Measurements from ENCODE around the gene COL16A1. TPM values are rescaled to one million over a fixed set of nuclear protein-coding genes. Genes with fewer than 3 reads are reported as not detected.

The COL16A1 gene
- total and polyA plus RNA-seq, 5 donors from 2014 or later, result not detected

DNA sequence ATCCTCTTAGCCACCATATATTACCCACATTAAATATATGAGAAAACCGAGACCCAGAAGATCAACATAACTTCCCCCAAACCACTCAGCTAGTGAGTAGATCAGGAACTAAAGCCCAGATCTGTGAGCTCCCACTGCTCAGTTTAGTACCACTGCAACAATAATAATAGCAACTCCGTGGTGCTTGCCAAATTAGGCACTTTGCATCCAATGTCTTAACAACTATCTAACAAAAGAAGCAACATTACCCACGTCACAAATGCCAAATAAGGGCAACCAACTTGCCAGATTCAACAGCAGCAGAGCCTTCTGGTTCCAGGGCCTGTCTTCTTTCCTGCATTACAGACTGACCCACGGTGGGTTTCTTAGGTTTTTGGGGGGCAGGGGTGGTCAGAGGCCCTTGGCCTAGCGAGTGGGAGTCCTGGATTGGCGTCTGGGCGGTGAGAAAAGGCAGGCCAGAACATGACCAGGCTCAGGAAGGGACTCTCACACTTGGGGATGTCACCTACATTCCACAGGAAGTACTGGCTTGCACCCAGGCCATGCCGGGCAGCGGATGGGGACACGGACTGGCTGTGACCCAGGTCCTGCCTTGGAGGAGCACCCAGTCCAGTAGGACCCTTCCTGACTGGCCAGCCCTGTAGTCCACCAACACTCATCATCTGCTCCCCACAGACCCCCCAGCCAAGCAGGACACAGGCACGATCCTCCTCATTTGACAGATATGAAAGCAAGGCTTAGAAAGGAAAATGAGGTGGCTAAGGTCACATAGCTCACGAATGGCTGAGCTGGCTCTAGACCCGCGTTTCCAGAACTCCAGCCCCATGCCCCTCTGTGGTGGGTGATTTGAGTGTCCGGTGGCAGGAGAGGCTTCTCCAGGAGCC lies 81.7 kb downstream of the COL16A1 start:
- Histone ChIP-seq H3K4me3 (ENCODE audit: low read depth, low read length) (no peak overlapping the region), H3K27ac (ENCODE audit: insufficient read depth, low read length, poor library complexity, severe bottlenecking) (no peak overlapping the region), H3K4me1 (ENCODE audit: control insufficient read depth, insufficient read depth, low read length, poor library complexity, severe bottlenecking) (peaks cover 9% of the 10 kb centered on the region), H3K36me3 (ENCODE audit: control insufficient read depth, insufficient read depth, low read length) (no peaks in the 10 kb centered on the region), H3K9me3 (ENCODE audit: control insufficient read depth in 2 of 2, low read length in 2 of 2) (no peaks in the 10 kb centered on the region), H3K27me3 (ENCODE audit: control insufficient read depth, insufficient read depth, low read length) (peaks cover 9% of the 10 kb centered on the region)
- no peak overlapping the region for H3K4me3 Mint-ChIP-seq
- H3K36me3 Mint-ChIP-seq, result peaks cover 9% of the 10 kb centered on the region
- ATAC-seq (ENCODE audit: low read depth in 2 of 2) (no peak), DNase-seq (no peak)
- peaks cover 12% of the 10 kb centered on the region for H3K27me3 Mint-ChIP-seq
- H3K4me1 Mint-ChIP-seq, result peaks cover 4 to 11% (median 7%) of the 10 kb centered on the region in 4 donors
- no peaks in the 10 kb centered on the region for H3K9me3 Mint-ChIP-seq
- H3K27ac Mint-ChIP-seq, result no peak overlapping the region

DNA sequence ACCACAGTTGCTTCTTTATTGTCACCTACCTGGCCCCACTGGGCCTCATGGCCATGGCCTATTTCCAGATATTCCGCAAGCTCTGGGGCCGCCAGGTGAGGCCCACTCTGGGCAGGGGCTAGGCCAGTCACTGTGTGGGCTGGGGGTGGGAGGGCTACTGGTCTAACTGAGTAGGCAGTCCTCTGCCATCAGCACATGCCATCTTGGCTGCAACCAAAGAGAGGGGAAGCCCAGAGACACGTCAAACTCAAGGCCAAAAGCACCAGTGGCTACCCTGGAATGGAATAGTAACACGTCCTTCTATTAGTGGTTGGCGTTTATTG lies 82.4 kb downstream of the COL16A1 start:
- Mint-ChIP-seq H3K27ac (no peak overlapping the region), H3K9me3 (no peaks in the 10 kb centered on the region), H3K27me3 (peaks cover 18% of the 10 kb centered on the region), H3K4me3 (no peak overlapping the region), H3K36me3 (peaks cover 6% of the 10 kb centered on the region), H3K4me1 (peaks cover 4 to 12% (median 8%) of the 10 kb centered on the region in 4 donors)
- Histone ChIP-seq H3K9me3 (ENCODE audit: control insufficient read depth in 2 of 2, low read length in 2 of 2) (no peaks in the 10 kb centered on the region), H3K4me3 (ENCODE audit: low read depth, low read length) (no peak overlapping the region), H3K4me1 (ENCODE audit: control insufficient read depth, insufficient read depth, low read length, poor library complexity, severe bottlenecking) (peaks cover 9% of the 10 kb centered on the region), H3K27me3 (ENCODE audit: control insufficient read depth, insufficient read depth, low read length) (peaks cover 9% of the 10 kb centered on the region), H3K36me3 (ENCODE audit: control insufficient read depth, insufficient read depth, low read length) (no peaks in the 10 kb centered on the region), H3K27ac (ENCODE audit: insufficient read depth, low read length, poor library complexity, severe bottlenecking) (no peak overlapping the region)
- no peak for DNase-seq
- no peak for ATAC-seq (ENCODE audit: low read depth in 2 of 2)

GRCh38 chr1:31620631-31621497 lies 83.0 kb downstream of the COL16A1 start:
- Histone ChIP-seq H3K27me3 (ENCODE audit: control insufficient read depth, insufficient read depth, low read length) (peaks cover 14% of the 10 kb centered on the region), H3K4me1 (ENCODE audit: control insufficient read depth, insufficient read depth, low read length, poor library complexity, severe bottlenecking) (peaks cover 9% of the 10 kb centered on the region), H3K4me3 (ENCODE audit: low read depth, low read length) (no peak overlapping the region), H3K36me3 (ENCODE audit: control insufficient read depth, insufficient read depth, low read length) (no peaks in the 10 kb centered on the region), H3K9me3 (ENCODE audit: control insufficient read depth in 2 of 2, low read length in 2 of 2) (no peaks in the 10 kb centered on the region), H3K27ac (ENCODE audit: insufficient read depth, low read length, poor library complexity, severe bottlenecking) (no peak overlapping the region)
- H3K9me3 Mint-ChIP-seq, result no peaks in the 10 kb centered on the region
- peaks cover 4 to 12% (median 8%) of the 10 kb centered on the region in 4 donors for H3K4me1 Mint-ChIP-seq
- H3K4me3 Mint-ChIP-seq, result no peak overlapping the region
- peaks cover 22% of the 10 kb centered on the region for H3K27me3 Mint-ChIP-seq
- no peak overlapping the region for H3K27ac Mint-ChIP-seq
- no peak for ATAC-seq (ENCODE audit: low read depth in 2 of 2)
- DNase-seq, result no peak
- peaks cover 6% of the 10 kb centered on the region for H3K36me3 Mint-ChIP-seq

DNA sequence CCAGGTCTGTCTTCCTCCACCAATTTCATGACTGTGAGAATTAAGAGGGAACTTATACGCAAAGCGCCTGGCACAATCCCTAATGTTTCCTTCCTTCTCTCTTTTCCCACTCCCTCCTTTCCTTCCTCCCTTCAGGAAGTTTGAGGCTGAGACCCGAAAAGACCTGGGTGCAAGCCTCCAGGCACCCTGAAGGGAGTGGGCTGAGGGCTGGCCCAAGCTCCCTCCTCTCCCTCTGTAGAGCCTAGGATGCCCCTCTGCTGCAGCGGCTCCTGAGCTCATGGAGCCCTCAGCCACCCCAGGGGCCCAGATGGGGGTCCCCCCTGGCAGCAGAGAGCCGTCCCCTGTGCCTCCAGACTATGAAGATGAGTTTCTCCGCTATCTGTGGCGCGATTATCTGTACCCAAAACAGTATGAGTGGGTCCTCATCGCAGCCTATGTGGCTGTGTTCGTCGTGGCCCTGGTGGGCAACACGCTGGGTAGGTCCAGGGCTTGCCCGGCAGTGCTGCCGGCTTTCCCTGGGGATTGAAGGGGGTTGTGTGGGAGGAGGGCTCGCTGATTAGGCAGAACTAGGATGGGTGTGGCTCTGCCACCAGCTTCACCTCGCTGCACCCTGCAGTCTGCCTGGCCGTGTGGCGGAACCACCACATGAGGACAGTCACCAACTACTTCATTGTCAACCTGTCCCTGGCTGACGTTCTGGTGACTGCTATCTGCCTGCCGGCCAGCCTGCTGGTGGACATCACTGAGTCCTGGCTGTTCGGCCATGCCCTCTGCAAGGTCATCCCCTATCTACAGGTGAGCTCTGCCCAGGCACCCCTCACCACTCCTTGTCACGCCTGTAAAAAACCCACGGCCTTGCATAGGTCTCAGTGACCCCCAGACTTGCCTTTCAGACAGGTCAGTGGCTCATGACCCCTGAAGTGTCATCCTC lies 84.6 kb downstream of the COL16A1 start:
- Histone ChIP-seq H3K36me3 (ENCODE audit: control insufficient read depth, insufficient read depth, low read length) (no peaks in the 10 kb centered on the region), H3K27ac (ENCODE audit: insufficient read depth, low read length, poor library complexity, severe bottlenecking) (no peak overlapping the region), H3K27me3 (ENCODE audit: control insufficient read depth, insufficient read depth, low read length) (peaks cover 14% of the 10 kb centered on the region), H3K9me3 (ENCODE audit: control insufficient read depth in 2 of 2, low read length in 2 of 2) (no peaks in the 10 kb centered on the region), H3K4me3 (ENCODE audit: low read depth, low read length) (no peak overlapping the region), H3K4me1 (ENCODE audit: control insufficient read depth, insufficient read depth, low read length, poor library complexity, severe bottlenecking) (peaks cover 9% of the 10 kb centered on the region)
- DNase-seq (no peak), ATAC-seq (ENCODE audit: low read depth in 2 of 2) (no peak)
- Mint-ChIP-seq H3K4me1 (peaks cover 0 to 12% (median 5%) of the 10 kb centered on the region in 4 donors), H3K27me3 (peaks cover 27% of the 10 kb centered on the region), H3K27ac (no peak overlapping the region), H3K9me3 (no peaks in the 10 kb centered on the region), H3K36me3 (peaks cover 6% of the 10 kb centered on the region), H3K4me3 (peak overlapping the region in 1 of 4 donors; percentile 19)

- DNase-seq, result peak in 2 of 3 donors; percentile 25 to 39
- H3K27ac ChIP-seq (ENCODE audit: insufficient read depth, low read length, poor library complexity, severe bottlenecking), result no peak overlapping the region
- H3K9me3 ChIP-seq (ENCODE audit: control insufficient read depth in 2 of 2, low read length in 2 of 2), result no peaks in the 10 kb centered on the region
- Mint-ChIP-seq H3K36me3 (no peaks in the 10 kb centered on the region), H3K4me1 (peaks cover 0 to 12% (median under 1%) of the 10 kb centered on the region in 4 donors), H3K27ac (no peak overlapping the region), H3K27me3 (peaks cover 27% of the 10 kb centered on the region), H3K4me3 (peak overlapping the region in 2 of 4 donors; percentile 39 to 70), H3K9me3 (no peaks in the 10 kb centered on the region)
- no peak overlapping the region for H3K4me3 ChIP-seq (ENCODE audit: low read depth, low read length)
- no peaks in the 10 kb centered on the region for H3K36me3 ChIP-seq (ENCODE audit: control insufficient read depth, insufficient read depth, low read length)
- ATAC-seq (ENCODE audit: low read depth in 2 of 2), result peak; percentile 49 to 52
- peaks cover 9% of the 10 kb centered on the region for H3K4me1 ChIP-seq (ENCODE audit: control insufficient read depth, insufficient read depth, low read length, poor library complexity, severe bottlenecking)
- peaks cover 14% of the 10 kb centered on the region for H3K27me3 ChIP-seq (ENCODE audit: control insufficient read depth, insufficient read depth, low read length)
Observed at GRCh38 chr1:31617916-31618746, 85.7 kb downstream of the COL16A1 start.

DNA sequence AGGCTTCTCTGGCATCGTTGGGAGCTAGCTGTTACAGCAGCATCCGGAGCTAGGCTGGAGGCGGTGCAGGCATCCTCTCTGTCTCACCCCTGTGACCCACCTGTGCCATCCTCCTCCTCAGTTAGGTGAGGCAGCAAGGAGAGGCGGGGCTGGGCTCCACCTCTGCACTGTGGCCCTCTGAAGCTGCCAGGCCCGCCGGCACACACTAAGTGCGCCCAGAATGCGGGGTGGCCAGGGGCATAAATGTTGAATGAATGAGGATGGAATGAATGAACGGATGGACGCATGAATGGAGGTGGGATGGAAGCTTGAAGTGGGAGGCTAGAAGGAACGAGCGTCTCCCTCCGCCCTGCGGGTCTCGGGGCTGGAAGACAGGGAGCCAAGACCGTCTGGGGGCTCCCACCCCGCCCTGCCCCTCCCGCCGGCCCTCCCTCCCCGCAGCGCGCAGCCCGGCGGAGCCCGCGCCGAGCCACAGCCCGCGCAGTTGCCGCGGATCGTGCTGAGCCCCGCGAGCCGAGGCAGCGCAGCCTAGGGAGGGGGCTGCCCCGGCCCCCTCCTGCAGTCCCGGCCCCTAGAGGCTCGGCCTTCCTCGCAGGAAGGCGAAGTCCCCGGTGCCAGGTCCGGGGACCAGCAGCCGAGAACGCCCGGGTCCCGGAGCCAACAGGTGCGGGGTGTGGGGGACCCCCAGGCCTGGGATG lies 86.5 kb downstream of the COL16A1 start, which contains the start of gene HCRTR1:
TSS of gene HCRTR1 (plus strand) at position 472 of the 698 bp plus-strand sequence. CDS start 1,504 bp downstream, outside the sequence.
- Histone ChIP-seq H3K4me3 (ENCODE audit: low read depth, low read length) (no peak within 1 kb of the TSS), H3K27me3 (ENCODE audit: control insufficient read depth, insufficient read depth, low read length) (peaks cover 14% of the 10 kb centered on the region), H3K36me3 (ENCODE audit: control insufficient read depth, insufficient read depth, low read length) (no peaks in the 10 kb centered on the region), H3K9me3 (ENCODE audit: control insufficient read depth in 2 of 2, low read length in 2 of 2) (no peaks in the 10 kb centered on the region), H3K27ac (ENCODE audit: insufficient read depth, low read length, poor library complexity, severe bottlenecking) (no peak within 1 kb of the TSS), H3K4me1 (ENCODE audit: control insufficient read depth, insufficient read depth, low read length, poor library complexity, severe bottlenecking) (peaks cover 9% of the 10 kb centered on the region)
- Mint-ChIP-seq H3K27ac (no peak within 1 kb of the TSS), H3K4me3 (peak within 1 kb of the TSS in 2 of 4 donors; percentile 39 to 73), H3K4me1 (peaks cover 0 to 12% (median under 1%) of the 10 kb centered on the region in 4 donors), H3K36me3 (no peaks in the 10 kb centered on the region), H3K9me3 (no peaks in the 10 kb centered on the region), H3K27me3 (peaks cover 27% of the 10 kb centered on the region)
- DNase-seq, result no peak
- no peak for ATAC-seq (ENCODE audit: low read depth in 2 of 2)
